ENCODE measurements around the gene ABLIM1. TPM values are rescaled to one million over a fixed set of nuclear protein-coding genes. Genes with fewer than 3 reads are reported as not detected.

The ABLIM1 gene
- total RNA-seq, 4 donors from 2014 or later = 75.2 to 172 (median 110) TPM

DNA sequence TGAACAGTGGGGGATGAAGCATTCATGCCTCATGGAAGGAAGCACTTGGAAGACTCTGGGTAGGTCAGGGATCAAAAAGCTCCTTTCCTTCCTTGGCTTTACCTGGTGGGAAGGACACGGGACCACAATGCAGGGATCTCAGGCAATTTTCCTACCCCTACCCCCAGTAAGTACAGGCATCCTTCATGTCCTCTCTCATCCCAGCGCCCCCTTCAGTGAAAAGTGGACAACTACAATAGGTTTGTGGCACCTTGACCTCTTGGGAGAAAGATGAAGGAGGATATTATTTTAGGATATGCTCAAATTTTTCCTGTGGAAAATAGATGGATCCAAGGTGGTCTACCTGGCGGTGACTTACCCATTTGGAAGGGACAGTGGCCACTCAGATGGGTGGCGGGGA lies 270.3 kb downstream of the ABLIM1 start:
- ATAC-seq = no peak
- no peaks in the 10 kb centered on the region for H3K9me3 ChIP-seq
- WGBS, 2 donors (ENCODE audit: low coverage in 1 of 2) = 93 to 100% methylated on average over 2 to 4 of the region's 4 CpGs
- H3K27ac ChIP-seq = no peak overlapping the region
- peaks cover 0 to 73% (median 7%) of the 10 kb centered on the region in 3 donors for H3K4me1 ChIP-seq
- H3K36me3 ChIP-seq = no peaks in the 10 kb centered on the region
- no peak for TF ChIP-seq POLR2A (IDR thresholded peaks at IDR 0.05)
- no peak for TF ChIP-seq POLR2AphosphoS5 (IDR thresholded peaks at IDR 0.05)
- TF ChIP-seq, protein P1, sequence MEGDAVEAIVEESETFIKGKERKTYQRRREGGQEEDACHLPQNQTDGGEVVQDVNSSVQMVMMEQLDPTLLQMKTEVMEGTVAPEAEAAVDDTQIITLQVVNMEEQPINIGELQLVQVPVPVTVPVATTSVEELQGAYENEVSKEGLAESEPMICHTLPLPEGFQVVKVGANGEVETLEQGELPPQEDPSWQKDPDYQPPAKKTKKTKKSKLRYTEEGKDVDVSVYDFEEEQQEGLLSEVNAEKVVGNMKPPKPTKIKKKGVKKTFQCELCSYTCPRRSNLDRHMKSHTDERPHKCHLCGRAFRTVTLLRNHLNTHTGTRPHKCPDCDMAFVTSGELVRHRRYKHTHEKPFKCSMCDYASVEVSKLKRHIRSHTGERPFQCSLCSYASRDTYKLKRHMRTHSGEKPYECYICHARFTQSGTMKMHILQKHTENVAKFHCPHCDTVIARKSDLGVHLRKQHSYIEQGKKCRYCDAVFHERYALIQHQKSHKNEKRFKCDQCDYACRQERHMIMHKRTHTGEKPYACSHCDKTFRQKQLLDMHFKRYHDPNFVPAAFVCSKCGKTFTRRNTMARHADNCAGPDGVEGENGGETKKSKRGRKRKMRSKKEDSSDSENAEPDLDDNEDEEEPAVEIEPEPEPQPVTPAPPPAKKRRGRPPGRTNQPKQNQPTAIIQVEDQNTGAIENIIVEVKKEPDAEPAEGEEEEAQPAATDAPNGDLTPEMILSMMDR (IDR thresholded peaks at IDR 0.05) = no peak
- no peak for TF ChIP-seq EP300 (IDR thresholded peaks at IDR 0.05)
- no peaks in the 10 kb centered on the region for H3K27me3 ChIP-seq
- H3K4me3 ChIP-seq = no peak overlapping the region

DNA sequence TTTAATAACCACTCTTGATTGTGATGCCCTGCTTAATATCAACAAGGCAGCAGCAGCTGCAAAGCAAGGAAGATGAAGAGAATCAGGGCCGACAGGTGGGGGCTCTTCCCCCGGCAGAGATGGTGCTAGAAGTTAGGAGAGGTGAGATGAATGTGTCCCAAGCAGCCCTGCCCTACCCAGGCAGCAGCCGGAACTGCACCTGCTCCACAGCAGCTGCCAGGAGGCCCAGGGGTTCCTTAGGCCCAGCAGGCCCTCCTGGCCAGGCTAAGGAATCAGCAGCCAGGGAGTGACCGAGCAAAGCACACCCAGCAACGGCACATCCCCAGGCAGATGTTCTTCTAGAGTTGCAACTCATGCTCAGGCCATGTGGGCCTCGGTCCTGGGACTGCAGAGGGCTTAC lies 271.6 kb downstream of the ABLIM1 start:
- 80 to 94% methylated on average over 1 to 2 of the region's 6 CpGs for WGBS, 2 donors (ENCODE audit: low coverage in 1 of 2)
- Histone ChIP-seq H3K4me3 (no peak overlapping the region), H3K27me3 (no peaks in the 10 kb centered on the region), H3K4me1 (peaks cover 0 to 61% (median 3%) of the 10 kb centered on the region in 3 donors), H3K36me3 (no peaks in the 10 kb centered on the region), H3K27ac (no peak overlapping the region), H3K9me3 (no peaks in the 10 kb centered on the region)
- TF ChIP-seq EP300 (IDR thresholded peaks at IDR 0.05) (no peak), POLR2AphosphoS5 (IDR thresholded peaks at IDR 0.05) (no peak), POLR2A (IDR thresholded peaks at IDR 0.05) (no peak)
- TF ChIP-seq, protein P1 (IDR thresholded peaks at IDR 0.05) = no peak
- ATAC-seq = no peak

GRCh38 chr10:114385557-114385956 lies 272.5 kb downstream of the ABLIM1 start:
- H3K27ac ChIP-seq = peak overlapping the region in 1 of 4 donors; percentile 53
- peaks cover 0 to 52% (median 3%) of the 10 kb centered on the region in 3 donors for H3K4me1 ChIP-seq

DNA sequence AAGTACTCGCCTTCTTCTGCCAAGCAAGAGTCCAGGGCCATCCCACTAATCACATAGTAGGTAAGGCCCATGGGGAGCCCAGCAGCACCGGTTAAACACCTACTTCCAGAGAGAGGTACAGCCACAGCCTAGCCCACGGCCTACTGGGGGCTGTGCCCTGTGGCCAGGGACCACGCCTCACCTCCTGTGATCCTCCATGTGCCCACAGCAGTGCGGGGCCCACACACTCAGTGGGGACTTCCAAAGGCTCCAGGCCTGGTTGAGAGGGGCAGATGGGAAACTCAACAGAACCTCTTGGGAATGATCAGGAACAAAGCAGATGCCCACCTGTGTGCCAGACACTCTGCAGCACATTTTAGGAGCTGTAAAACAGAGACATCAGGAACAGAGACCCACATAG lies 273.5 kb downstream of the ABLIM1 start:
- no peaks in the 10 kb centered on the region for H3K9me3 ChIP-seq
- H3K4me3 ChIP-seq = no peak overlapping the region
- 90% methylated on average over 2 of the region's 5 CpGs; no CpG with 5 or more reads in 1 of the 2 donors for WGBS, 2 donors (ENCODE audit: low coverage in 1 of 2)
- H3K4me1 ChIP-seq = peaks cover 0 to 43% (median 3%) of the 10 kb centered on the region in 3 donors
- TF ChIP-seq POLR2AphosphoS5 (IDR thresholded peaks at IDR 0.05) = no peak
- no peak for TF ChIP-seq EP300 (IDR thresholded peaks at IDR 0.05)
- no peak for TF ChIP-seq POLR2A (IDR thresholded peaks at IDR 0.05)
- TF ChIP-seq, protein P1 (IDR thresholded peaks at IDR 0.05) = no peak
- peaks cover 3% of the 10 kb centered on the region for H3K27me3 ChIP-seq
- no peak for ATAC-seq
- H3K36me3 ChIP-seq = no peaks in the 10 kb centered on the region
- H3K27ac ChIP-seq = peak overlapping the region in 1 of 4 donors; percentile 53

More at GRCh38 chr10:114385557-114385956, 272.5 kb downstream of the ABLIM1 start:
- Histone ChIP-seq H3K36me3 (no peaks in the 10 kb centered on the region), H3K27me3 (no peaks in the 10 kb centered on the region), H3K4me3 (no peak overlapping the region), H3K9me3 (no peaks in the 10 kb centered on the region)
- TF ChIP-seq, protein P1 (IDR thresholded peaks at IDR 0.05) = no peak
- TF ChIP-seq POLR2AphosphoS5 (IDR thresholded peaks at IDR 0.05) (no peak), POLR2A (IDR thresholded peaks at IDR 0.05) (no peak), EP300 (IDR thresholded peaks at IDR 0.05) (no peak)
- ATAC-seq = no peak
- 20% methylated on average over 1 of the region's 3 CpGs; no CpG with 5 or more reads in 1 of the 2 donors for WGBS, 2 donors (ENCODE audit: low coverage in 1 of 2)

DNA sequence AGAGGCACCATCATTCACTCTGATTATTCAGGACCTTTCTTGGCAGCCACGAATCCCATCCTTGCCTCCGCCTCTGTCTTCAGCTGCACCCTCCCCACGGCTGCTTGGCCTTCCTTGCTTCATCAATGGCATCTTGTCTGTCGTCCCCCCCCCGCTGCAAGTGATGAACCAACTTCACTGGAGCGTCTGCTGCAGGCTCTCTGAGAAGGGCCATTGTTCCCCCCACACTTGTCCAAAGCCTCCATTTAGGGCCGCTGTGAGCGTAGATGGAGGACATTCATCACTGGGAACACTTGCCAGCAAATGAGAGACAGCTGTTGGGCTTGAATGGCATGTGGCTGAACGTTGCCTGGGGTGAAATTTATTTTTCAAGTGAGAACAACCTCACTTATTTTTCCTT lies 273.9 kb downstream of the ABLIM1 start:
- 60% methylated on average over 1 to 8 of the region's 9 CpGs for WGBS, 2 donors (ENCODE audit: low coverage in 1 of 2)
- no peaks in the 10 kb centered on the region for H3K9me3 ChIP-seq
- peak overlapping the region in 1 of 4 donors; percentile 53 for H3K27ac ChIP-seq
- no peak overlapping the region for H3K4me3 ChIP-seq
- no peaks in the 10 kb centered on the region for H3K36me3 ChIP-seq
- TF ChIP-seq, protein P1 (IDR thresholded peaks at IDR 0.05) = no peak
- no peak for TF ChIP-seq POLR2A (IDR thresholded peaks at IDR 0.05)
- no peak for TF ChIP-seq EP300 (IDR thresholded peaks at IDR 0.05)
- TF ChIP-seq POLR2AphosphoS5 (IDR thresholded peaks at IDR 0.05) = no peak
- peaks cover 0 to 38% (median 3%) of the 10 kb centered on the region in 3 donors for H3K4me1 ChIP-seq
- no peak for ATAC-seq
- H3K27me3 ChIP-seq = peaks cover 3% of the 10 kb centered on the region
